ENCODE measurements around the gene JADE3. TPM values are rescaled to one million over a fixed set of nuclear protein-coding genes. Genes with fewer than 3 reads are reported as not detected.

JADE3 gene
- total RNA-seq, 1 donor from 2014 or later = 6.7 TPM

- no peak for DNase-seq (ENCODE audit: low spot score)
- intact Hi-C loops (cut with DNase I) = loop anchor here (5.0 kb wide), 1 partner anchor 192 kb away; no protein-coding TSS in a partner anchor
Measured at GRCh38 chrX:47093860-47094259, 181.6 kb downstream of the JADE3 start.

DNA sequence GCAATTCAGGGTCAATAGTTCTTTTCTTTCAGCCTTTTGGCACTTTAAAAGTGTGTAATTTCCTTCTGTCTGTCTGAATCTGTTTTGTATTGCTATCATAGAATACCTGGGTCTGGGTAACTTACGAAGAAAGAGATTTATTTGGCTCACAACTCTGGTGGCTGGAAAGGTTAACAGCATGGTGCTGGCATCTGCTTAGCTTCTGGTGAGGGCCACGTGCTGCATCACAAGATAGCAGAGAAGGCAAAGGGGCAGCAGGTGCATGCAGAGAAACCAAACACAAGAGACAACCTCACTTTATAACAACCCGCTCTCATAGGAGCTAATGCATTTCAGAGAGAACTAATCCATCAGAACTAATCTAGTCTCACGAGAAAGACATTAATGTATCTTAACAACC, 184.8 kb downstream of the JADE3 start:
- intact Hi-C loops (cut with DNase I) = no loop called here
- DNase-seq (ENCODE audit: low spot score) = no peak

GRCh38 chrX:47098338-47099094, 186.3 kb downstream of the JADE3 start:
- no peak for DNase-seq (ENCODE audit: low spot score)

GRCh38 chrX:47101206-47101605, 189.0 kb downstream of the JADE3 start:
- DNase-seq (ENCODE audit: low spot score) = no peak
- intact Hi-C loops (cut with DNase I) = no loop called here

More at GRCh38 chrX:47098338-47099094, 186.3 kb downstream of the JADE3 start:
- intact Hi-C loops (cut with DNase I) = no loop called here

Other genes starting within 250 kb of the JADE3 start
- 1.0 TPM for gene SLC9A7, start 153.3 kb upstream of the JADE3 start, total RNA-seq
- gene RP2, start 75.4 kb upstream of the JADE3 start, total RNA-seq = 3.4 TPM
- gene RGN, start 166.0 kb downstream of the JADE3 start, total RNA-seq = 17.1 TPM
- gene NDUFB11, start 232.3 kb downstream of the JADE3 start, total RNA-seq = 109 TPM
- gene RBM10, start 232.8 kb downstream of the JADE3 start, total RNA-seq = 27.1 TPM

Data from cardiac septum (tissue), 1 donor.